CD4-positive, alpha-beta T cell treated with Interleukin-21 for 1 hour (primary cell): ENCODE data around the gene TECTA.

ENCODE experiments used
- DNase-seq: peaks from one replicate; pipeline ENCODE4 v3.0.0-alpha.2; 2020

TECTA gene, protein sequence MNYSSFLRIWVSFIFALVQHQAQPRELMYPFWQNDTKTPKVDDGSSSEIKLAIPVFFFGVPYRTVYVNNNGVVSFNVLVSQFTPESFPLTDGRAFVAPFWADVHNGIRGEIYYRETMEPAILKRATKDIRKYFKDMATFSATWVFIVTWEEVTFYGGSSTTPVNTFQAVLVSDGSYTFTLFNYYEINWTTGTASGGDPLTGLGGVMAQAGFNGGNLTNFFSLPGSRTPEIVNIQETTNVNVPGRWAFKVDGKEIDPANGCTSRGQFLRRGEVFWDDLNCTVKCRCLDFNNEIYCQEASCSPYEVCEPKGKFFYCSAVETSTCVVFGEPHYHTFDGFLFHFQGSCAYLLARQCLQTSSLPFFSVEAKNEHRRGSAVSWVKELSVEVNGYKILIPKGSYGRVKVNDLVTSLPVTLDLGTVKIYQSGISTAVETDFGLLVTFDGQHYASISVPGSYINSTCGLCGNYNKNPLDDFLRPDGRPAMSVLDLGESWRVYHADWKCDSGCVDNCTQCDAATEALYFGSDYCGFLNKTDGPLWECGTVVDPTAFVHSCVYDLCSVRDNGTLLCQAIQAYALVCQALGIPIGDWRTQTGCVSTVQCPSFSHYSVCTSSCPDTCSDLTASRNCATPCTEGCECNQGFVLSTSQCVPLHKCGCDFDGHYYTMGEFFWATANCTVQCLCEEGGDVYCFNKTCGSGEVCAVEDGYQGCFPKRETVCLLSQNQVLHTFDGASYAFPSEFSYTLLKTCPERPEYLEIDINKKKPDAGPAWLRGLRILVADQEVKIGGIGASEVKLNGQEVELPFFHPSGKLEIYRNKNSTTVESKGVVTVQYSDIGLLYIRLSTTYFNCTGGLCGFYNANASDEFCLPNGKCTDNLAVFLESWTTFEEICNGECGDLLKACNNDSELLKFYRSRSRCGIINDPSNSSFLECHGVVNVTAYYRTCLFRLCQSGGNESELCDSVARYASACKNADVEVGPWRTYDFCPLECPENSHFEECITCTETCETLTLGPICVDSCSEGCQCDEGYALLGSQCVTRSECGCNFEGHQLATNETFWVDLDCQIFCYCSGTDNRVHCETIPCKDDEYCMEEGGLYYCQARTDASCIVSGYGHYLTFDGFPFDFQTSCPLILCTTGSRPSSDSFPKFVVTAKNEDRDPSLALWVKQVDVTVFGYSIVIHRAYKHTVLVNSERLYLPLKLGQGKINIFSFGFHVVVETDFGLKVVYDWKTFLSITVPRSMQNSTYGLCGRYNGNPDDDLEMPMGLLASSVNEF (N-terminal part only)

DNA sequence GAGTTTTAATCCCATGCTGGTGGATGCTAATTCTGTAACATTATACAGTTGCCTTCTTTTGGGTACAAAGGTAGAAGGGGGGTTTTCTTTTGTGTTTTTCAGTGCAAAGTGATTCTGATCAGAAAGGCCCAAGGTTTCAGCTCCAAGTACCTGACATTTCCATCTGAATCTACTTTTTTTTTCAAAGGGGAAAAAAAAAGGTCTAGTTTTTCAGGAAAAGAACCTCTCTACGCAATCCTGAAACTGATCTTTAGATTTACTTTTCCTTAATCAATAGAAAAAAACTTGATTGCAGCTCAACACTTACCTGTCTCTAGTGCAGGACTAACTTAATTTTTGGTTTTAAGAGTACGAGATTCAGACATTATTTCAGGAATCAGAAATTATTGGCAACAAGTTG is at the start of gene TECTA:
TECTA (plus strand) TSS at position 301 of the 400 bp plus-strand sequence. CDS start 1,423 bp downstream, outside the sequence.
- DNase-seq, result no peak

DNA sequence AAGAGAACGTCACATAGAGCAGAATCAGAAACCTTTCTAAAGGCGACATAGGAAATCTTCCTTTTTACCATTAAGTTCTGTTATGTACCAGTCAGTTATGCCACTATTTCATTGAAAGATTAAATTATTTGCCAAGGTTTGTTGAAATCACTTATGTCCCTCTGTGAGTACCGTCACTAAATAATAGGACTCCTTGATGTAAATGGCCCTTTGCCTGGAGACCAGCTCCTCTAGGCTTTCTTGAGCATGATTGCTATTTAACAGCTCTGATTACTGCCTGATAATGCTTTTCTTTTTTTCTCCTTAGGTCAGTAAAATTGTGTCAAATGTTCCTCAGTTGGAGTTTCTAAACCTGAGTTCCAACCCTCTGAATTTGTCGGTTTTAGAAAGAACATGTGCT is 47.8 kb upstream of the TECTA start:
- DNase-seq, result no peak

DNA sequence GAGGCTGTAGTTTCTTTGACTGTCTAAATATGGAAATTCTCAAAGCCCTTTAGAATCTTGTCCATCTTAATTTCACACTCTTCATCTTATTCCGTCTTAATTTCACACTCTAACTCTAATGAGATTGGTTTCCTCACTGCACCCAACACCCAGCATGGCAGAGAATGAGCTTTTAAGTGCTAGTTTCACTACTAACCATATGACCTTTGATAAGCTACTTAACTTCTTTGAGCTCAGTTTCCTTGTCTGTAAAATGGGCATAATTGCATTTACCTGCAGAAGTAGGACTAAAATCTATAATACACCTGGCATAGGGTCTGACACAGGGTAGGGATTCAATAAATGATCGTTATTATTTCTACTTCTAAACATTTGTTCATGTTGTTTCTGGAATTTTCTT is 46.8 kb upstream of the TECTA start:
- DNase-seq, result no peak

DNA sequence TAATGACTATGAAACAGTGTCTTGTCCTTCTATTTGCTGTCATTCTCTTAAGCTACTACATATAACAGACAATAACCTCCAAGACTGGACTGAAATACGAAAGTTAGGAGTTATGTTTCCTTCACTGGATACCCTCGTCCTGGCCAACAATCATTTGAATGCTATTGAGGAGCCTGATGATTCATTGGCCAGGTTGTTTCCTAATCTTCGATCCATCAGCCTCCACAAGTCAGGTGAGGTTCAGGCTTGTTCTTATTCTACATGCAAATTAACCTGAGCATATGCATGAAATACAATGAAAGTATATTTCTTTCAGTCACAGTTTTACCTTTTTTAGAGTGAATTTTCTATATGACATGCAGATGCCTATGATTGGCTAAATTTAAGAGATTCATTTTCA is 46.0 kb upstream of the TECTA start:
- DNase-seq, result no peak

DNA sequence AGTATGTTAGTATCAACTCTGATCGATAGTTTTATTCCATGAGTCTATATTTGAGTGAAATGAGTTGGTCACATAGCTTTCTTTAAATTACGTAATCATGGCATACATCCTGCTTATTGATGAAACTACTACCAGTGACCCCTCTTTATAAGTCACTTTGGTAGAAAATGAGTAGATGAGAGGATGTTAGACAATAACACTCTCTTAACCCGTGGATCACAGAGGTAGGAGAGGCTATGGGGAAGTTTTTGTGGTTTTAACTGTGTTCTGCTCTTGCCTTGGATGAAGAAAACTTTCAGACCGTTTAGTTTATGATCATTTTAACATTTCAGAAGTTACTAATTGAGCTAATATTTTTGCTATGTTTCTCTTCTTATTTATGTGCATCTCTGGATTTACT is 43.1 kb upstream of the TECTA start:
- DNase-seq, result no peak

DNA sequence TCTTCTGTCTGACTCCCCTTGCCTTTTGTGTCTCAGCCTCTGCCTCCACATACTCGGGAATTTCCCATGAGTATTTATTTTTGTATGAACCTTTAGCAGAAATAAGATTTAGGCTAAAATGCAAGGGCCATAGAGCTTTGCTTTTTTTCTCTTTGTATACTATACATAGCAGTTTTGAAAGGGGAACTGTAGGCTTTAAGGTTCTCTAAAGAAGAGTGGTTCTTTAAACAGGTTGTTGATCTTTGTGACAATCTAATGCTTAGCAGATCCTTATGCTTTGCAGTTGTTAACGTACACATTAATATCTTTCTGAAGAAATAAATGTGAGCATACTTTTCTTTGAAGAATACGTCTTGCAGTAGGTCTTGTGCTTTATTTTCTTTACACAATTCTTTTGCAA is 42.1 kb upstream of the TECTA start:
- no peak for DNase-seq

DNA sequence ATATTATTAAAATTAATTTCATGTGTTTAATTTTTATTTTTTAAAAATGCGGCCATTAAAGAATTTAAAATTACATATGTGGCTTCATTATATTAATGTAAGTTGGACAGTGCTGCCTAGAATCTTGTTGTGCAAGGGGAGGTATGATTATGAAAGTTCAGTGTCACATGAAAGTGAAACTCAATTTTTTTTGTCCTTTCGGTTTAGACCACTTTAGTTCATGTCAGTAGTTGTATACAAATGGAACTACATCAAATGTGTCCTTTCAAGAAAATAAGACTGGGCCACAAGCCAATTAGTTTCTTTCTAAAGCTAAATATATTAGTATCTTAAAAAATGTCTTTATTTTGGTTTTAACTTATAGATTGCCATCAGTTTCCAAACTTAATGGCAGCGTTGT is 41.4 kb upstream of the TECTA start:
- DNase-seq, result no peak

DNA sequence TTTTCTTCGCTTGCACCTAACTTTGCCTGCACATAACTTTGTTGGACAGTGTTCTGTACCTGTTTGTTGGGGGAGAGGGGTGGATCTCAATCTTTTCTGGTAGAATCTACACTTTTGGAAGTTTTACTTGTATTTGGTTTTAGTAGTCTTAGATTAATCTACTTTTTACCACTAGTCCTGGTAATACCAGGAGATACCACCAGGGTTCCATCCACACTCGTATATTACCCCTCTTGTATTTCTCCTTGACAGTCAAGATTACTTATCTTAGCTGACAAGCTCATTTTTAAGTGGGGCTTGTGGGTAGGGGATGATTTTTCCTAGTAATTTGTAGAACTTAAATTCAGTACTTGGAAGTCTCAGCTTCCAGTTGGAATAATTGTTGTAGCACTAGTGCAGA is 37.3 kb upstream of the TECTA start:
- DNase-seq, result no peak

DNA sequence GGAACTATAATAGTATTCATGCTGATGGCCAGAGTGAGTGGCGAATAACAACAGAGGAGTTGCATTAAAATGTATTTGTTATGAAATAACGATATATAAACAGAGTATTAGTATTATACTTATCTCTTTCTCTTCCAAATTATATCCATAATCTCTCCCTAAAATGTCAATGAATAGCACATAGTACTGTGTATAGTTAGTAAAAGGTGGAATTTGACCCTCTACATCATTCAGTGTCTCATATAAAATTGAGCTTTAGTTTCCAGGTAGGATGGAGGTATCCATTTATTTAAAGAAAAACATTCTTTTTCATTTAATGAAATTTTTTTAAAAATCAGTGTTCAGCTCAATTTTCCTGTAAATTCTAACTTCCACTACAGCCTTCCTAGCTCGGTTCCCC is 34.4 kb upstream of the TECTA start:
- no peak for DNase-seq

DNA sequence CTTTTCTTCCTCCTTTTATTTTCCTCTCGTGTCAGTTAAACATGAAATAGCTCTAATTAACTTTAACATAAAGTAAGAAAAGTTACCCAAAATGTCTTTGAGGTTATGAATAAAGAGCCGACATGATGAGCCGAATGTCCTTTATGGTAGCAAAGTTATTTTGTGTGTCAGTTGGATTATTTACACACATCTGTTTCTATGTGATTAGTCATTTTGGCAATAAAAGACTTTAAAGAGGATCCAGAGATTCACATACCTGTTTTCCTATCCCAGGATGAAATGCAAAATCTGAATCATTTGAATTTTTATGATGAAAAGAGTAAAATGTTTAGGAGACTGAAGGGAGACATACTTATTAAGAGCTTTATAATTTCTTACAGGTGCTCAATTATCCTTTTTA is 34.0 kb upstream of the TECTA start:
- DNase-seq, result no peak

DNA sequence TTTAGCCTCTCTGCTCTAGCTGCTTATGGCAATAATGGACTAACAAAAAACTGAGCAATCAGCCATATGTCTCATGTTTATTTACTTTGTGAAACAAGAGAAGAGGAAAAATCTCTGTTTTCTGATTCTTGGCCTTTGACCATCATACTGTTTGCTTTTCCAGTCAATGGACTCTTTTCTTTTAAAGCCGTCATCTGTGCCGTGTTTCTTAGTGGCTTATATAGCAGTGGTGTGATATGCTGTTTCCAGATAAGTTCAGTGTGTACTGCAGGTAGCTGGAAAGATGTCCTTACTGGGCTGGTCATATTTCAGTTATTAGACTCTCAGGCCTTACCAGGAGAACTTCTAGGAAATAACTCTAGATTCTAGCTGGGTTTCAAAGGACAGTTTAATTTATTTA is 33.6 kb upstream of the TECTA start:
- DNase-seq, result no peak

DNA sequence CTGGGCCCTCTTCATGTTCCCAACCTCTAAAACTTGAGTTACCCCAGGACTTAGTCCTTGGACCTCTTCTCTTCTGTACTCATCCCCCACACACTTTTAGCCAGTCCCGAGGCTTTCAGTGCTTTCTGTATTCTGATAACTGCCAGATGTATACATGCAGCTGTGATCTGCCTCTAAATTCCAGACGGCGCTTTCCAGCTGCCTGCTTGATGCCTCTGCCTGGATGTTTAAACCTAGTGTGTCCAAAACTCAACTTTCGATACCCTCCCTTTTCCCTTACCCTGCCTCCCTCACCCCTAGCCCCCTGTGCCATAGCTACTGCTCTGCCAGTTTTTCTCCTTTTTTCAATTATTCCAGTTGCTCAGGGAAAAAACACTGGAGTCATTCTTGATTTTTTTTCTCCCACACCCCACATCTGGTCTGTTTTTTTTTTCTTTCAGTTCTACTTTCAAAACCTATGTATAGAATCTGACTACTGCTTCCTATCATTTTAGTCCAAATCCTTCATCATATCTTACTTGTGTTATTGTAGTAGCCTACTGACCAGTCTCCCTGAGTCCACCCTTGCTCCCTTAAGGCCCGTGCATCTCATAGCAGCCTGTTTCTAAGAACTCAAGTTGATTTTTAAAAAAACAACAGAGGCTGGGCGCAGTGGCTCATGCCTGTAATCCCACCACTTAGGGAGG is 32.9 kb upstream of the TECTA start:
- no peak for DNase-seq

DNA sequence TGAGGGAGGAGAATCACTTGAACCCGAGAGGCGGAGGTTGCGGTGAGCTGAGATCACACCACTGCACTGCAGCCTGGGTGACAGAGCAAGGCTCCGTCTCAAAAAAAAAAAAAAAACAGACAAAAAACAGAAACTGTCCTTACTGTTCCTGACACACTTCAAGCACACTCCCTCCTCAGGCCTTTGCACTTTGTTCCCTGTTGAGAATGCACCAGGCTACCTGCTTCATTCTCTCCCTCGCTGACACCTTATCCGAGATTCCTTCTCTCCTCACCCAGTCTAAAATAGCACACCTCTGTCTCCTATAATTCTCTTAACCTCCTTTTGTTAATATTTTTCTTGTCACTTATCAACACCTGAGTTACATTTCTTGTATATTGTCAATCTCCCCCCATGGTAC is 32.3 kb upstream of the TECTA start:
- no peak for DNase-seq

DNA sequence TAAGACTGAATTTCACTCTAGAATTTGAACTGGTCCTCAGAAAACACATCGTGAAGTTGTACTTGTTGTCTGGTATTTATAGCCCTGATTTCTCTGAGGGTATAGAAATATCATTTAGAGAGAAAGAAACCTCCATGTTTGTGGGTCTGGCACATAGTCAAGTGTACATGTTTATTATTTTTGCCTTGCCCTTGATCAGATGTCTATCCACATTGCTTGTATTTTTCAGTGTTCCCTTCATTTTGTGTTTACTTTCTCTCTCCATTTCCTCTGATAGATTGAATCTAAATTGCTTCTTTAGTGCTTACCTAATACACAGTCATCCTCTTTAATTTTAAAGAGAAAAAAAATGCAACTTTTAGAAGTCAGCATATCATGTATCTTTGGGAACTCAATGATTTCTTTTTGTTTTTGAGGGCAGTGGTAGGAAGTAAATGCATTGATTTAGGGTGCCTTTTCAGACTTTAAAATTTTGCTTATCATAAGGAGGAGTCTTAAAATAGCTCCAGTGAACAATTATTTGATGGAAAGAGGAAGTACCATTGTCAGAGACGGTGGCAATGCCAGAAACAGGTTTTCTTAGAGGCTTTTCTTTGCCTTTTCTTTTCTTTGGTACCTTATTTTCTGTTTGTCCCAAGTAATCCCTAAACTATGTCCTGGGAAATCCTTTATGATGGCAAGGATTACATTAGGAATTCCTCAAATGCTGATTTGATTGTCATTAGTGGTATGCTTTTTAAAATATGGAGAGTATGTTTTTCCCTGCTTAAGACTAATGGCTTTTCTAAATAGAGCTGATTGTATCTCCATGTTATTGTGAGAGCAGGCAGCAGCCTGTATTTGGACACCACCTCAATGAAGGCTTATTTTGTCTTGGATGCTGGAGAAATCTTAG is 29.8 kb upstream of the TECTA start:
- no peak for DNase-seq

DNA sequence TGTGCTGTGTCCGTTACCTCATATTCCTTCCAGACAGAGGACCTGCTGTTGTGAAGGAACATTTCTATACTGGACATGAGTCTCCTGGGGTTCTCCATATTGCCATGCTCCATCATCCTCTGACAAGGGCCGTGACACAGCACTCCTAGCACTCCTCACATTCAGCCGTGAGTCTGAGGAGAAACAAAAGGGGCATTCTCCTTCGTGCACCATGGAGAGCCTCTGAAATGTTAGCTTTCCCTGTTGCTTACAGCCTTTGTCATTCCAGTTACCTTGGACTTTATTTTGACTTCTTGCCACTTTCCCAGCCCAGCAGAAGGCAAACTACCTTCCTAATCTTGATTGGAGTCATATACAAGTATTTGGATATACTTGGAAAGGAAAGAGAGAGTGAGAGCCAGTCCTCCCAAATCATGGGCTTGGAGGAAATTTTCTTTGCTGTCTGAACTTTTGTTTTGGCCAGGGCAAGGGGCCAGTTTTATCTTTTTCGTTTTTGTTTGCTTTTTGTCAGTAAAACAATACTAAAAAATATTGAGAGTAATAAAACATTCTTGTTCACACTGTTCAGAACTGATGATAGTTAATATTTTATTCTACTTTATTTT is 29.1 kb upstream of the TECTA start:
- no peak for DNase-seq

DNA sequence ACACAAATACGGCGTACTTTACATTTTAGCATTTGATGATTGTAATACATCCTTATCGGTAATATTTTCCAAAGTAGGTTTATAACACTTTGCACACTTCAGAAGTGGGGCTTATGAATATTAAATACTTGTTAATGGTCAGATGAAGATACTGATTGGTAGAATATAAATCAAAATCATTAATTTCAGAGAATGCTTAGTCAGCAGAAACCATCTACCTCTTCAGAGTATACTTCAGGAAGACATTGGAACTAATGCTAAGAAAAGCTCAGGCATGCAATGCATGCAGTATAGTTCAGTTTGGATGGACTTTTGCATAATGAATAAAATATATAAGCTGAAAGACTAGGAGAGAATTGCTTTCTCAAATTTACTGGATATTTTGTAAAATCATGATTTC is 19.7 kb upstream of the TECTA start:
- no peak for DNase-seq

DNA sequence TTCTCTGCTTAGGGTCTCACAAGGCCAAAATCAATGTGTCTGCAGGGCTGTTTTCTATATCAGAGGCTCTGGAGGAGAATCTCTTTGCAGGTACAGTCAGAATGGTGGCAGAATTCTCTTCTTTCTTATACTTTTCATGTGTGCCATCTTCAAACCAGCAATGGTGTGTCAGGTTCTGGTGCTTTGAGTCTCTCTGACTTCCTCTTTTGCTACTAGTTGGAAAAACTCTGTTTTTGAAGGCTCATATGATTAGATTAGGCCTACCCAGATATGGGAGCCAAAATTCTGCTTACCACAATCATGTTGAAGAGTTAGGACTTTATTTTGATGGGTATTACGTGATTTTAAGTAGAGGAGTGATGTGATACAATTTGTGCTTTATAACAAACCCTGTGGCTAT is 18.8 kb upstream of the TECTA start:
- DNase-seq, result no peak

DNA sequence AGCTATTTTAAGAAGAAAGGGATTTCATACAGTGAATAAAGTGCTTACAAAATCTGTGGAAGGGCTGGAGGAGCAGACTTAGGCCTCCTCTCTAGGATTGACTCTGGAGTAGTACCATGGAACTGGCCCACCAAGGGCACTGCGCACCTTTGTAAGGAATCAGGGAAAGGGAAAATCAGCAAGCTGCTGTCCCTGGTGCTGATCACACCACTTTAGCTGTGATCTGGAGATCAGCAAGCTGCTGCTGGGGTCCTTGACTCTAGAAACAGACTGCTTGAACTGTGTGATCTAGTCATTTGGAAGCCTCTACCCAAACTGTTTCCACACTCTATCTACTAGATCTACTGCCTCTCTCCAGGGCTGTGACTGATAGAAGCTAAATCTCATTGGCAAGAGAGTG is 18.4 kb upstream of the TECTA start:
- DNase-seq, result no peak

DNA sequence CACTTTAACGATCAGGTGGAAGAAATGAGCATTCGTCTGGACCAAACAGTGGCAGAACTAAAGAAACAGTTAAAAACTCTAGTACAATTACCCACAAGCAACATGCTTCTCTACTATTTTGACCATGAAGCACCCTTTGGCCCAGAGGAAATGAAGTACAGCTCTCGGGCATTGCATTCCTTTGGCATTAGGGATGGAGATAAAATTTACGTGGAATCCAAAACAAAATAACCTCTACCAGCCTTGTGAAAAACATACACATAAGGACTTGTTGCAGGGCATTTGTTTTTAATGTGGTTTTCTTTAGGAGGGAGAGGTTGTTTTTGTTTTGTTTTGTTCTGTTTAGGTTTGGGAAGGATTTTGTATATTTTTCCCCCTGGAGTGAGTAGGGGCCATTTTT is 14.2 kb upstream of the TECTA start:
- DNase-seq, result no peak

DNA sequence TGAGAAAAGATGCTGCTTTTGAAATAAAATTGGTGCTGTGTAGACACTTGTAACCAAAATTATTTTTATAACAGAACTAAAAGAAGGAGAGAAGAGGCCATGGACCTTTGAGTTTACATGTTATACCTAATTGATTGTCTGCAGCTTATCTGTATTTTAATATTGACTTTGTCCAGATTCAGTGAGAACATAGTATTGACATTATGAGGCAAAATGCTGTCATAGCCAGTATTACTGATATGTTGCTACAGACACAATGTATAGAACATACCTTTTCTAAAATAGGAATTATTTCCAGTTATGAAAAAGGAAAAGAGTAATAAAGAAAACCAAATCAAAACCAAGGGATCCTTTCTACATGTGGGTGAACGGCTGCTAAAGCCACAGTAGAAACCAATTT is 11.5 kb upstream of the TECTA start:
- no peak for DNase-seq

DNA sequence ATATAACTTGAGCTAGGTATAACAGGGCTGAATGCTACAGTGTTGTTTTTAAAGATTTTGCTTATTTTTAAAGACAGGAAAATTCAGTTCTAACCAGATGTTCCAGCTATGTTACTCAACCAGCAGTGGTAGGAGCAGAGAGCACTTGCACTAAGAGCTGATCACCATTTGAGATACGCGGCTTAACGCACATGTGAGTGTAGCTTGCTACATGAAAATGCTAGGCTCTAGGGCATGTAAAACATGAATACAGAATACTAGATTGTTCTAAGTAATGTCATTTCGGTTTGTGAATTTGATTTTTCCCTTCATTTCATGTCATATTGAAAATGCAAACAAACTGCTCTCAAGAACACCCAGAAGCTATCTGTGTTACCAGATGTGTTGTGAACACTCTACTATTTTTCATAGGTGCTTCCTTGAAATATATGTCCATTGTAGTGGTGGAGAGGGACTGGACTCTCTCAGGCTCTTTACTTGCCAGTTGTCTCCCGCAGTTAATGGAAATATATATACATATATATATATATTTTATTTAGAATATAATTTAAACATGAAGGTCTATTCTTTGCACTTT is 10.8 kb upstream of the TECTA start:
- DNase-seq, result no peak
